Measurements from ENCODE around the gene UNK. TPM values are rescaled to one million over a fixed set of nuclear protein-coding genes. Genes with fewer than 3 reads are reported as not detected.
A peak's percentile ranks its signal among the peaks of the same experiment; 100 is the strongest.

UNK gene
- total RNA-seq, 2 experiments from 2014 or later, result 33.7 to 36.1 TPM

DNA sequence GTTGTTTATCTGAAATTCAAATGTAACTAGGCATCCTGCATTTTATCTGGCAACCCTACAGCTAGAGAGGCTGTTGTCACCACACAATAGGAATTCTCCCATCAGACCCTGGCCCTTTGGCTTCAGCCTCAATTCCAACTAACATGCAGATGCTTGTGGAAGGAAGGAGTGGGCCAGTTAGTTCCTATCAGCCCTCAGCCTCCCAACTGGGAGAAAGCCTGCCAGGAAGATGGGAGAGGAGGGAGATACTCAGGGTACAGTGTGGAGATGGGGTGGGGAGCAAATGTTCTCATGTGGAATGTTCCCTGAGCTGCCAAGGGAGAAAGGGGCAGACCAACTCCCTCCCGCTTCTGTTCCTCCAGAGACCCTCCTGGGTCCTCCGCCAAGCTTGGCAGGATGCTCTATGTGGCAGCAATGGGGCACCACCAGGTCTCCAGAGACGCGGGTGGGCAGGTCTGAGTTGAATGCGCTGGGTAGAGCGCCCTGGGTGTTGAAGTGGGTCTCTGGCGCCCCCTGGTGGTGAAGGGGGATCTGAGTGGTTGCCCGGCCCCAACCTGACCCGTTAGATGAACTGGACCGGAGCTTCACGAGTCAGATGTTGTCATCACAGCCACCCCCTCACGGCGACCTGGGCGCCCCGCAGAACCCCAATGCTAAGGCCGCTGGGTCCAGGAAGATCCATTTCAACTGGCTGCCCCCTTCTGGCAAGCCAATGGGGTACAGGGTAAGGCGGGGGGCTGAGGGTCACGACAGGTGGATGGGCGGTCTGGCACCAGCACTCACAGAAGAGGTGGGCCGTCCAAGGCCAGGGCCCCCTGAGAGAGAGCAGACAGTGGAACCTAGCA is 34.8 kb upstream of the UNK start:
- Mint-ChIP-seq H3K36me3 (ENCODE audit: low read depth) (no peaks in the 10 kb centered on the region), H3K4me3 (peak overlapping the region; percentile 20), H3K27me3 (peaks cover 3% of the 10 kb centered on the region), H3K9me3 (no peaks in the 10 kb centered on the region), H3K27ac (no peak overlapping the region), H3K4me1 (ENCODE audit: low read depth) (peaks cover 10% of the 10 kb centered on the region)
- POLR2A ChIA-PET, result interaction anchor here (1.5 to 4.0 kb wide), 3 partner anchors 26 to 117 kb away, joined by 3 to 12 read pairs (median 6); partner anchors contain the start of genes RECQL5, SAP30BP and SMIM5
- H3K27ac ChIP-seq (ENCODE audit: low read depth in 1 of 2, low read length in 2 of 2), result no peak overlapping the region
- H3K27me3 ChIP-seq (ENCODE audit: control insufficient read depth in 1 of 2, insufficient read depth in 2 of 2, low read length in 2 of 2), result no peaks in the 10 kb centered on the region
- CTCF ChIA-PET, result interaction anchor here (0.6 to 7.1 kb wide), 15 partner anchors 12 to 120 kb away, joined by 3 to 78 read pairs (median 4); partner anchors contain the start of genes GALK1, ITGB4, RECQL5 and SAP30BP
- peaks cover 34% of the 10 kb centered on the region for H3K4me1 ChIP-seq (ENCODE audit: insufficient read depth, low read length)
- no peak overlapping the region for H3K4me3 ChIP-seq (ENCODE audit: low read length)
- H3K9me3 ChIP-seq (ENCODE audit: control insufficient read depth in 1 of 2, insufficient read depth in 1 of 2, low read length in 2 of 2), result no peaks in the 10 kb centered on the region
- H3K36me3 ChIP-seq (ENCODE audit: insufficient read depth, low read length), result no peaks in the 10 kb centered on the region
- intact Hi-C loops (cut with DNase I, micrococcal nuclease), result loop anchor here (1.0 to 10.0 kb wide), 6 partner anchors 38 to 485 kb away; partner anchors contain the start of genes GGA3 (in 1 of the 2), MRPS7 (in 1 of the 2) and SMIM5 (in 1 of the 2)
- TF ChIP-seq, protein P1, sequence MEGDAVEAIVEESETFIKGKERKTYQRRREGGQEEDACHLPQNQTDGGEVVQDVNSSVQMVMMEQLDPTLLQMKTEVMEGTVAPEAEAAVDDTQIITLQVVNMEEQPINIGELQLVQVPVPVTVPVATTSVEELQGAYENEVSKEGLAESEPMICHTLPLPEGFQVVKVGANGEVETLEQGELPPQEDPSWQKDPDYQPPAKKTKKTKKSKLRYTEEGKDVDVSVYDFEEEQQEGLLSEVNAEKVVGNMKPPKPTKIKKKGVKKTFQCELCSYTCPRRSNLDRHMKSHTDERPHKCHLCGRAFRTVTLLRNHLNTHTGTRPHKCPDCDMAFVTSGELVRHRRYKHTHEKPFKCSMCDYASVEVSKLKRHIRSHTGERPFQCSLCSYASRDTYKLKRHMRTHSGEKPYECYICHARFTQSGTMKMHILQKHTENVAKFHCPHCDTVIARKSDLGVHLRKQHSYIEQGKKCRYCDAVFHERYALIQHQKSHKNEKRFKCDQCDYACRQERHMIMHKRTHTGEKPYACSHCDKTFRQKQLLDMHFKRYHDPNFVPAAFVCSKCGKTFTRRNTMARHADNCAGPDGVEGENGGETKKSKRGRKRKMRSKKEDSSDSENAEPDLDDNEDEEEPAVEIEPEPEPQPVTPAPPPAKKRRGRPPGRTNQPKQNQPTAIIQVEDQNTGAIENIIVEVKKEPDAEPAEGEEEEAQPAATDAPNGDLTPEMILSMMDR (IDR thresholded peaks at IDR 0.05), result peak; percentile 91
- DNase-seq (peak; percentile 75 to 94 (median 86)), ATAC-seq (ENCODE audit: poor library complexity) (peak; percentile 70)

GRCh38 chr17:75750661-75751423 is 33.8 kb upstream of the UNK start:
- Histone ChIP-seq H3K27ac (ENCODE audit: low read depth in 1 of 2, low read length in 2 of 2) (no peak overlapping the region), H3K4me1 (ENCODE audit: insufficient read depth, low read length) (peaks cover 36% of the 10 kb centered on the region), H3K27me3 (ENCODE audit: control insufficient read depth in 1 of 2, insufficient read depth in 2 of 2, low read length in 2 of 2) (no peaks in the 10 kb centered on the region), H3K9me3 (ENCODE audit: control insufficient read depth in 1 of 2, insufficient read depth in 1 of 2, low read length in 2 of 2) (no peaks in the 10 kb centered on the region), H3K4me3 (ENCODE audit: low read length) (no peak overlapping the region), H3K36me3 (ENCODE audit: insufficient read depth, low read length) (no peaks in the 10 kb centered on the region)
- H3K4me3 Mint-ChIP-seq, result no peak overlapping the region
- no peak overlapping the region for H3K27ac Mint-ChIP-seq
- ATAC-seq (ENCODE audit: poor library complexity), result no peak
- POLR2A ChIA-PET, result interaction anchor here (1.0 to 4.0 kb wide), 4 partner anchors 29 to 118 kb away, joined by 3 to 12 read pairs (median 6); partner anchors contain the start of genes RECQL5, SAP30BP, SMIM5 and WBP2
- H3K36me3 Mint-ChIP-seq (ENCODE audit: low read depth), result no peaks in the 10 kb centered on the region
- DNase-seq, result peak in 1 of 14 experiments; percentile 40
- intact Hi-C loops (cut with DNase I, micrococcal nuclease), result loop anchor here (1.0 to 10.0 kb wide), 5 partner anchors 36 to 486 kb away; partner anchors contain the start of genes GGA3 (in 1 of the 2), MRPS7 (in 1 of the 2) and SMIM5 (in 1 of the 2)
- CTCF ChIA-PET, result interaction anchor here (0.9 to 7.1 kb wide), 3 partner anchors 98 to 121 kb away, joined by 3 to 78 read pairs (median 7); partner anchors contain the start of gene SMIM5
- peaks cover 3% of the 10 kb centered on the region for H3K27me3 Mint-ChIP-seq
- H3K4me1 Mint-ChIP-seq (ENCODE audit: low read depth), result peaks cover 12% of the 10 kb centered on the region
- TF ChIP-seq, protein P1 (IDR thresholded peaks at IDR 0.05), result no peak
- H3K9me3 Mint-ChIP-seq, result no peaks in the 10 kb centered on the region

Data from CD4-positive, alpha-beta T cell (primary cell).